Activated CD4-positive, alpha-beta T cell treated with anti-CD3 and anti-CD28 coated beads for 4 hours (primary cell): ENCODE results near the gene SMAD5.

Experiments
- DNase-seq, 2 donors: peaks; one replicate each; pipeline ENCODE4 v3.0.0-alpha.2; 2020

Gene SMAD5

GRCh38 chr5:136132557-136133221, at the start of gene SMAD5:
Gene SMAD5 (plus strand): TSS chr5:136132845. CDS start chr5:136153761, 20,916 bp downstream.
- DNase-seq = peak; percentile 66 to 68

DNA sequence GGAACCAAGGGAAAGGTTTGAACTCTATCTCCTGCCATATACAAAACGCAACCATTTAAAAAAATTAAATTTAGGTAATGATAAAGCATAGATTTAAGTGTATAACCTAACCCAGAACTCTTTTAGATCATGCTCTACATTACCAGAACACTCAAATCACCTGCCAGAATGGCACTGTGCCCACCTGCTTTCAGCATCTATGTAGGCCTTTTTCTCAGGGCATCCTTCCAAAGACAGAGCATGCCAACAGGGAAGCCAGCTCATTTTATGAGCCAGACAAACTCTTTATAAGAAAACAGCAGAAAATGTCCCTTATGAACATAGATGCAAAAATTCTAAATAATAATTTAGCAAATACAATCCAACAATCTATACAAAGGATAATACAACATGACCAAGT, 47.9 kb upstream of the SMAD5 start:
- no peak for DNase-seq

GRCh38 chr5:136086783-136087566, 45.7 kb upstream of the SMAD5 start:
- no peak for DNase-seq

GRCh38 chr5:136087961-136088871, 44.4 kb upstream of the SMAD5 start:
- DNase-seq = no peak

DNA sequence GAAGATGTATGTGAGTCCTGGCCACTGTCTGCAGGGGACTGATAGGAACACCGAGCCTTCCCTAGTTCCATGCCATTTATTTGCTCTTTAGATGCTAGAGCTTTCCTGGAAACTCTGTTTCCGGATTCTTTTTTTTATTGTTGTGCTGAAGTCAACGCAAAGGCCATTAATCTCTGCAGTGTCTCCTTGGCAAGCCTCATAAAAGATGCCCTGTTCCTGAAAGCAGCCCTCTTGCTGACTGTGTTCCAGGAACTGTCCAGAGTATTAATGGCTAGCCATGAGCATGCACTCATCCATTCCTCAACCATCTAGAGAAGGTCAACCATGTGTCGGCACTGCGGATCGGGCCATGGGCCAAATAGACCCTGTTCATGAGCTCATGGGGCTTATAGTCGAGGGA, 42.9 kb upstream of the SMAD5 start:
- DNase-seq = no peak

GRCh38 chr5:136090319-136090718, 42.3 kb upstream of the SMAD5 start:
- DNase-seq = no peak

- no peak for DNase-seq
Measured at GRCh38 chr5:136094189-136094912, 38.3 kb upstream of the SMAD5 start.

DNA sequence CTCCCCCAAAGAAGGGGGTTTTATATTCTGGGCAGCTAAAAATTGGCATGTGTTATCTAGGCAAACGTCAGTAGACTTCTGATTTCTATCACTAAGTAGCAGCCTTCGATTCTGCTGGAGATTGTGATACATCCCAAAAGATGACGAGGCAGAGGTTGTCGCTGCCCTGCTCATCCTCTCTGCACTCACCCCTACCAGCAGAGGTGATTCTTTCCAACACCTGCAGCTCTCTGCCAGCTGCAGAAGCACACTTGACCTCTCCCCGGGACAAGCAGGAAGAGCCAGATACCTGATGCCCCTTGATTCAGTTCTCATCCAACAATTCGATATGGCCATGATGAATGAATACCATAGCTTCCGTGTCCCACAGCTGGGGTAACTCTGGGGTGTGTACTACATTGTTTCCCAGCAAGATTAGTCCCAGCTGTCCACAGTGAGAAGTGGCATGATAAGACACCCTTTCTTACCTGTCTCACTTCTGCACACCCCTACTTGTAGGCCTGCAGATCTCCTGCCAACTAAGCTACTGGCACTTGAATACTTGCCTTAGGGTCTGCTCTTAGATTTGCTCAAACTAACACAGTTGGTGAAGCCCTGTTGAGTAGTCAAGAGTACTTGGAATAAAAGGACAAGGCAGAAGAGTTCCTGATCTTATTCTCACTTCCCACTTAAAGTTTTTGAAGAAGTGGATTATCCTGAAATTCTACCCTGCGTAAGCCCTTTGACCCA, 37.6 kb upstream of the SMAD5 start:
- DNase-seq = no peak

- DNase-seq = no peak
Measured at GRCh38 chr5:136098176-136098575, 34.5 kb upstream of the SMAD5 start.

- no peak for DNase-seq
Measured at GRCh38 chr5:136099870-136100269, 32.8 kb upstream of the SMAD5 start.

DNA sequence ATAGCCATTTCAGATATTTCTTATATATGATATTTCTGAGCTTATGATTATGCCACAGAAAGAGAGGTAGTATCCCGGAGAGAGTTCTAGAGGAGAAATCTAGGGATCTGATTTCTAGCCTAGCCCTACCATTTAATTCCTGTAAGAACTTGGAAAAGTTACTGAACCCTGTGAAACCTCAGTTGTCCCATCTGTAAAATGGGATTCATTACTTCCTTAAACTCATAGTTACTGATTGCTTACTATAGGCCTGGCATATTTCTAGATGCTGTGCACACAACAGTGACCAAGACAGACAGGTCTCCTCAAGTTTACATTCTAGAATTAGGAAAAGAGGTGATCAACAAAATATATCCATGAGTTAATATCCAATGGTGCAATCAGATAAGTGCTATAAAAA, 30.8 kb upstream of the SMAD5 start:
- no peak for DNase-seq

- DNase-seq = no peak
Measured at GRCh38 chr5:136103118-136103517, 29.5 kb upstream of the SMAD5 start.

DNA sequence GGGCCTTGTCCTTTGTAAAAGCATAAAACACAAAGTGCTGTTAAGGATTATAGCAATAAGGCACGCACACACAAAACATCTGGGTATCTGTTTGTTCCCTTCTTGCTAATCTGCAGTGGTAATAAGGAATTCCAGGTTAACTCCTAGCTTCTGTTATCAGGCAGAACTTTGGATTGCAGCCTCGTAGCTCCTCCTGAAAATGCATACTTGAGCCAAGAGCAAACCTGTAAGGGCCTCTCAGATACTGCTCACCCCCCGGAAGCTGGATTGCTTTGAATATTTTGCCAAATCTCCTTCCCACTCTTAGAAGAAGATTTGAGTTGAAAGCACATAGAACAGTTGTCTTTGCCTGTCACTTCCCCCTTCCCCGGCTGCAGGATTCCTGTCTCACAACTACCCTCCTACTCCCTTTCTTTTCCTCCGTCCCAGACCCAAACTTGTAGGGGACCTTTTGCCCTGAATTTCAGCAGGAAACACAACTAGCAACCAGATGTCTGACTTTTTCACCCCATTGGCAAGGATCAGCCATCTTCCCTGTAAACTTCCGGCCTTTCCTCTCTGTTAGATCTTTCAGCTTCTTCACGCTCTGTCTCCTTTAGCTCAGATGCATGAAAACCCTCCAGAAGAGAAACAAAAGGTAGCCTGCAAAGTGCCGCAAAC, 28.2 kb upstream of the SMAD5 start:
- no peak for DNase-seq

DNA sequence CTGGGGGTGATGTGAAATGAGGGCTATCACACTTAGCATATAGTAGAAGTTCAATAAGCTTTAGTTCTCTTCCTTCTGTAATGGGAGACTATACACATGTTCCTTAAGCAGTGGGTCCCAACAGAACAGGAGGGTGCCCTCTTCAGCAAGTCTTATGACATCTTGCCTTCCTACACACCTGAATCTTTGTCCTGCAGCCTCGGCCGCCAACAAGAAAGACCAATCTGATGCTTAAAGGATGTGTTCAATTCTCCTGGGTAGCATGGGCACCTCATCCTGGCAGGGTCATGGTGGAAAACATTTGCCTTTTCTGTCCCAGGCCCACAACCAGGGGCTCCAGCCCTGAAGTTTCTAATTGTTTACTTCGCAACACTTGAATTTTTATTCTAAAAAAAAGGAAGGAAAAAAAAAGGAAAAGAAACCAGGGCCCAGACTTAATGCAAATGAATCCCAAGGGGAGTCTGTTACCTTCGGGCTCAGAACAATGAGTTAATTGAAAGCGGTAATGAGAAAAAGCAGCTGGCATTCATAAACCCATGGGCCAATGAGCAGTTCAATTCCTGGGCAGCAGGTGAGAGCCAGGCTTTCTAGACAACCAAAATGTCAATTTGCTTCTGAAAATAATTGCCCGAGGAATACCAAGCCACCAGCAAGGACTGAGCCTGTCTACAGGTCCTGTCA, 26.2 kb upstream of the SMAD5 start:
- DNase-seq = no peak

DNA sequence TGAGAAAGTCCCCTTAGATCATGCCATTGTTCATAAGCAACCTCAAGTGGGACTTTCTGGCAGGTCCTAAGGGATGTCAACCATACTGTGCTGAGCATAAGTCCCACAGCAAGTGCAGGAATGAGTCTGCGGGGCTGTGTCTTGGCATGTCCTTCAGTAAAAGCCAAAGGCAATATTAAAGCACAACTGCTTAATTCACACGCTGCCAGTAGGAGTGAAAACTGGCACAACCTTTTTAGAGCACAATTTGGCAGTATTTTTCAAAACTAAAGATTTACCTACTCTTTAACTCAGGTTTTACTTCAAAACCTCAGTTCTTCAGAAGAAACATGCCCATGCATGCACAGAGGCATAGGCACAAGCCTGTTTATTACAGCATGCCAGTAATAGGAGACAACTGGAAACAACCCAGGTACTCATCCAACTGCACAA, 24.4 kb upstream of the SMAD5 start:
- DNase-seq = no peak

- DNase-seq = no peak
Measured at GRCh38 chr5:136108766-136109165, 23.9 kb upstream of the SMAD5 start.

DNA sequence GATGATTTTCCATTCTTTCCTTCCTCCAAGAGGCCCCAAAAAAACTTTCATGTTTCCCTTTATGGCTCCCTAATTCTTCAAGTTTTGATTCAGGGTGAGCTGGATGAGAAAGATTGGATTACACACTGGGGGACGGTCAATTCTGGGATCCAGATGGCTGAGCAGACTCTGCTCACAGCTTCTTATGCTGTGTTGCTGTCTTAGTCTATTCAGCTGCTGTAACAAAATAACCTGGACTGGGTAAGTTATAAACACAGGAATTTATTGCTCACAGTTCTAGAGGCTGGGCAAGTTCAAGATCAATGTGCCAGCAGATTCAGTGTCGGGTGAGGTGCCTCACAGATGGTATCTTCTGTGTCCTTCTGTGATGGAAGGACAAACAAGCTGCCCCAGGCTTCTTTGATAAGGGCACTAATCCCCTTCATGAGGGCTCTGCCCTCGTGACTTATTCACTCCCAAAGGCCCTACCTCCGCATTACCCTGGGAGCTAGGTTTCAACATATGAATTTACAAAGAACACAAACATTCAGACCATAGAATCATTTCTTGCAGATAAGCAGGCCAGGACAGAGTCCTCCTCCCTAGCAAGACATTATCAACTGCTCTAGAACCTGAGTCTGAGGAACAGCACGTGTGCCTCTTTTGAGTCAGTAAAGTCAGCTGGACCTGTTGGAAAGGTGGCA, 23.1 kb upstream of the SMAD5 start:
- no peak for DNase-seq

DNA sequence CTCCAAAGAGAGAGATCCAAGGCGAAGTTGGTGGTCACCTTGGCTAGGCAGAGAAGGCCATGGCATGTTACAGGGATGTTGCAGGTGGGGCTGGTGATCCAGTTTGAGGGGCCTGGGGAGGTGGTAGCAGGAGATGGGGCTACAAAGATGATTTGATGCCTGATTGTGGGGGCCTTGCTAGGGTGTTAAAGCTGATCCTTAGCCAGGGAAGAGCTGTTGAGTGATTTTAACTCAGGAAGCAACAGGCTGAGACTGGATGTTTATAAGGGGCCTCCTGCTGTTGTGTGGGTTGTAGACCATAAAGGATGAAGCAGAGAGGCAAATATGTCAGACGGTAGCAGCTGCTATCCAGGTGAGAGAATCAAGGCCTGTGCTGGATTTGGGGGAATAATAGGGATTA, 19.0 kb upstream of the SMAD5 start:
- no peak for DNase-seq

GRCh38 chr5:136114414-136115125, 18.1 kb upstream of the SMAD5 start:
- DNase-seq = no peak
